NCI-H446 (cell line): Measurements from ENCODE around the gene ACOX2.
A peak's percentile ranks its signal among the peaks of the same experiment; 100 is the strongest.
"Not testable (repeated sequence)": the region's sequence is repeated elsewhere in the genome, so short reads cannot be mapped to it uniquely, and the experiment has no call there.

Experiments used
- DNase-seq, 2 experiments: peaks; one replicate each; lab custom pipeline; 2025; lab: John Stamatoyannopoulos, UW

Gene ACOX2

GRCh38 chr3:58534592-58535494 lies 2.1 kb downstream of the ACOX2 start:
- DNase-seq: no peak

DNA sequence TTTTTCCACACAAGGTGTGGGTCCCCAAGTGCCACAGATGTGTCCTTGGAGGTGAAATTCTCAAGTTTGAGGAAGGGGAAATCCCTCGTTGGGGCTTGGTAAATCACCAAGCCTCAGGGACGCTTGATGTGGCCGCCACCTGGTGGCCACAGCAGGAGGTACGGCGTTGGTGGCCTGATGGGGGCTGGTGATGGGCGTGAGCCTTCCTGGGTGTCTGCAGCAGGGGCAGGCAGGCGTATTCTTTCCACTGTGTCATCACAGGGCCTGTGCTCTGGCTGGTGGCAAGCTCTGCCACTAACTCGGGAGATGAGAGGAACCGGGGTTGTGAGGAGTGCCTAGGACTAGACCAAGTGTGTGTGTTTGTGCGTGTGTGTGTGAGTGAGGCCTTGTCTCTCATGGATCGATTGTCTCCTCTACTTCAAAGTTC lies 4.2 kb downstream of the ACOX2 start:
- DNase-seq: peak in 1 of 2 experiments; percentile 44

- no peak for DNase-seq
These were observed 5.0 kb downstream of the ACOX2 start for GRCh38 chr3:58531956-58532355.

GRCh38 chr3:58531555-58531954 lies 5.4 kb downstream of the ACOX2 start:
- no peak for DNase-seq

DNA sequence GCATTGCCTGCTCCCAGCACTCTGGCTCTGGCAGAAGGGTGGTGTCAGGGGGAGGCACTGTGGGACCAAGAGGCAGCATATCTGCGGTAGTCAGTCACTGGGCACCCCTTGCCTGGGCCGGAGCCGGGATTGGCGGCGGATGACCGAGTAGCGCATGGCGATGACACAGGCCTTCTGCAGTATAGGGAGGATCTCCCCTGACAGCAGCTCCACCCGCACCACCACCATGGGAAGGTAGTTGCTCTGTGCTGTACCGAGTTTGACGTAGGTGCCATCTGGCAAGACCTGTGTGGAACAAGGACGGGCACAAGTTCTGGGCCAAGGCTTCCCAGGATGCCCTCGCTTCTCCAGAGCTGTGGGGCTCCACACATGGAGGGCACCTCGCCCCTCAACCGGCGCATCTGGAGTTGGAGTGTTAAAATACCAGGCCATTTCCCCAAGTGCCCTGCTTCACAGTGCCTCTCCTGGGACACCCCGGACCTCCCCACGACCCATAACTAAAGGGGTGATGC lies 6.6 kb downstream of the ACOX2 start:
- DNase-seq: no peak

GRCh38 chr3:58529516-58530353 lies 7.3 kb downstream of the ACOX2 start:
- peak in 1 of 2 experiments; percentile 0 for DNase-seq

GRCh38 chr3:58528629-58529028 lies 8.4 kb downstream of the ACOX2 start:
- peak in 1 of 2 experiments; percentile 34 for DNase-seq

DNA sequence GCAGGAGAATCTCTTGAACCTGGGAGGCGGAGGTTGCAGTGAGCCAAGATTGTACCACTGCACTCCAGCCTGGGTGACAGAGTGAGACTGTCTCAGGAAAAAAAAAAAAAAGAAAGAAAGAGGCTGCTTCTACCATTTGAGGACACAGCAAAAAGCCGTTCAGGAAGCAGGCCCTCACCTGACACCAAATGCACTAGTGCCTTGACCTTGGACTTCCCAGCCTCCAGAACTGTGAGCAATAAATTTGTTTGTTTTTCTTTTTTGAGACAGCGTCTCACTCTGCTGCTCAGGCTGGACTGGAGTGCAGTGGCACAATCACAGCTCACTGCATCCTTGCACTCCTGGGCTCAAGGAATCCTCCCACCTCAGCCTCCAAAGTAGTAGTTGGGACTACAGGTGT lies 9.6 kb downstream of the ACOX2 start:
- DNase-seq: not testable (repeated sequence)

- DNase-seq: peak in 1 of 2 experiments; percentile 14
These were observed 10.5 kb downstream of the ACOX2 start for GRCh38 chr3:58526515-58526957.

GRCh38 chr3:58524326-58524888 lies 12.6 kb downstream of the ACOX2 start:
- DNase-seq: no peak

GRCh38 chr3:58522759-58523425 lies 14.1 kb downstream of the ACOX2 start:
- DNase-seq: no peak

DNA sequence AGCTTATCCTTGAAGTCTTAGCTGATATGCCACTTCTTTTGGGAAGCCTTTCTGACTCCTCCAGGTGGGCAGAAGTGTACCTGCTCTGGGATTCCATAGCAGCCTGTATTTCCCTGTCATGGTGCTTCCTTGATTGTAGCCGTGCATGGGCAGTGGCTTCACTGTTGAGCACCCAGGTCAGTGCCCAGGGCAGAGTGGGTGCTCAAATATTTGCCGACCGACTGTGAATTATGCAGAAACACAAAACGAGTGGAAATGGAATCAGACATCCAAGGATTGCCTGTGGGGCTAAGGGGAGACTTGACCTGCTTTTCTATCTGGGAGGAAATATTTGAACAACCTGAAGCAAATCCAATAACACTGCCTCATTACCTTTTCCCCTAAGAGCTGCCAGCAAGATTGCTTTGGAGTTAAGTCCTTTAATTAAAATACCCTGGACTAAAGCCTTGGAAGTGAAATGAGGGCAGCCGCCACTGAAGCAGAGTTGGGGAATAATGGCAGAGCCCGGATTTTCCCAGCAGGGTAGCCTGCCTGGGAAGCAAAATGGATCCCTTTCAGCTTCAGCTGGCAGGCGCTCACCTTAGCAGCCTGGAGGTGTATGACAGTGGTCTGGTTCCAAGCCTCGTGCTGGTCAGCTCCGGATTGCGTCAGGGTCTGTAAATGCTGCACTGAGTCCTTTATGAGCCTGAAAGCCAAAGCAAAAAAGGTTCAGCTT lies 14.9 kb downstream of the ACOX2 start:
- DNase-seq: no peak

DNA sequence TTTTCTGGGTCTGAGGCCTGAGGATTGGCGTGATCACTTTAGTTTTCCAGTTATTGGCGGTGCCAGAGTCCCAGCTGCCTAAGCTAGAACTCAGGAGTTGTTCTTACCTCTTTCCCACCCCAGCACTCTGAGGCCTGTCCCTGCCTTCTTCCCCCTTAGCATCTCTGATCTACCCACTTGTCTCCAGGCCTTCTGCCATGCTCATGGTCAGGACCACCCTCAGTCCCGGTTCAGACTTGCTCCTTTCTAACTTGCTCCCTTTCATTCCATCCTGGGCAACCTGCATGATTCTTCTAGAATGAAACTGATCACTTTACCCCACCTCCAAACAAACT lies 15.7 kb downstream of the ACOX2 start:
- DNase-seq: no peak

DNA sequence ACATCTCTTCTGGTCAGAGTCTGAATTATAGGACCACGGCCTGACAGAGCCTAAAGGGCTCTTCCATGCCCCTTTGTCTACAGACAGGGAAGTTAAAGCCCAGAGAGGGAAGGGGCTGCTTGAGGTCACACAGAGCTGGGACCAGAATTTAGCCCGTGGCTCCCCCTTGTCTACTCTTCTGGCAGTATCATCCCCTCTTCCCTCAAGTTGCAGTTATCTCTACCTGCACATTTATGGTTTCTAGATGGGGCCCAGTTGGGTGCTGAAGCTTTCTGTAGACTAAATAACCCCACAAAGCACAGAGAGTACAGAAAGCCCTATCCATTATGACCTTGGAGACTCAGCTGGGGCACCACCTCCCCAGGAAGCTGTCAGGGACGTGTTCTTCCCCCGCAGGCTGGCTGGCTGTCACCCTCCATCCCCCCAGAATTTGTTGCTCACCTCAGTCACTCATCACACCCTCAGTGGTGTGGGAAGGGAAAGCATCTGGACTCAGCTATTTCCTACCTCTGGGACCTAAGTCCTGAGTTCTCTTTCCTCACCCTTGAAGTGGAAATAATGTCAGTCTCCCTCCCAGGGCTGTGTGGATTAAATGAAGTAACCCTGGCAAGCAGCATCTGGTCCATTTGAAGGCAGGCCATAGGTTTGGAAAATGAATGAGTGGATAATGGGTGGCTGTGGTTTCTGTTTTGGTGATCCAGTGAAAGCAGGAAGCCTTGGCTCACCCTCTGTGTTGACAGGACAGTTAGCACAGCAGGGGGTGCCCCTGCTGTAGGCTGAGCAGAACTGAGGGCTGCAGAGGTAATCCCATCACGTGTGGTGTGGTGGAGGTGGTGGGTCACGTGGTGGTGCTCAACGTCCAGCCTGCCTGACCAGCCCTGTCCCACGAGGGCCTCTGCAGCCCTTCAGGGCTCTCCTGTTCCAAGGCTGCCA lies 16.3 kb downstream of the ACOX2 start:
- DNase-seq: peak in 1 of 2 experiments; percentile 3

- peak in 1 of 2 experiments; percentile 18 for DNase-seq
These were observed 17.2 kb downstream of the ACOX2 start for GRCh38 chr3:58519668-58520402.

- peak; percentile 16 to 47 for DNase-seq
These were observed 18.6 kb downstream of the ACOX2 start for GRCh38 chr3:58518291-58518789.

DNA sequence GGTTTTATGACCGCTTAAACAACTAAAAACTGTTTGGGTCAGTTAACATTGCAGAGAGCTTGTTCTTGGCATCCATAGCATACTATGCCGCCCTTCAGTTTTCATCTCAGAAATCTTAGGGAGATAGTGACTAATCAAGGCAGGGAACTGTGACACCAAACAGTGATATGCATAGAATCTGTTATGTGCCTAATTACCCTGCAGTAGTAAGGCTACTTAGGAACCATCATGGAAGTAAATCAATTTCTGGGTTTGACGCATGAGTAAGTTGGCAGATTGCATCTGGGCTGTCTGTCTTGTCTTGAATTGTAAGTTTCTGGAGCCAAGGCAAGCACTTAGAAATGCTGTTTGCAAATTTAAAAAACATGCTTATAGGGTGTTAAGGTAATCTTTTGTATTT lies 22.6 kb downstream of the ACOX2 start:
- DNase-seq: peak in 1 of 2 experiments; percentile 14

DNA sequence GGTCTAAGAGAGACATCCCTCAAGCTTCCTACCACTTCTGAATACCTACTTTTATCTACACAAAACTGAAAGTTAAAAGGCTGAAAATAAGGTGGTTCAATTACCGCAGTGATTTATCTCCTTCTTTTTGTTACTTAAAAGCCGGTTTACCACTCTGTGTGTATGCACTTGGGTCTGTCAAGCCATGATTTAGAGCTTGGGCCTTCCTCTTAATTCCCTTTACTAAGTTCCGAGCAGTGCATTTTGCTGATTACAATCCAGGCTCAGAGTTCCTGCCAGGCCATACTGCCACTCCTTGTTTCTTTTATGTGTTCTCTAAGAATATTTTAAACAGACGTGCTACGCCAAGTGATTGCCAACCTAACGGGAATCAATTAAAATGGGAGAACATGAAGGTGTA lies 28.6 kb downstream of the ACOX2 start:
- DNase-seq: no peak
